ENCODE results near the gene JAKMIP1. TPM values are rescaled to one million over a fixed set of nuclear protein-coding genes. Genes with fewer than 3 reads are reported as not detected.
A peak's percentile ranks its signal among the peaks of the same experiment; 100 is the strongest.

JAKMIP1 gene
- total and polyA plus RNA-seq, 4 donors = 0.08 to 0.50 (median 0.22) TPM

DNA sequence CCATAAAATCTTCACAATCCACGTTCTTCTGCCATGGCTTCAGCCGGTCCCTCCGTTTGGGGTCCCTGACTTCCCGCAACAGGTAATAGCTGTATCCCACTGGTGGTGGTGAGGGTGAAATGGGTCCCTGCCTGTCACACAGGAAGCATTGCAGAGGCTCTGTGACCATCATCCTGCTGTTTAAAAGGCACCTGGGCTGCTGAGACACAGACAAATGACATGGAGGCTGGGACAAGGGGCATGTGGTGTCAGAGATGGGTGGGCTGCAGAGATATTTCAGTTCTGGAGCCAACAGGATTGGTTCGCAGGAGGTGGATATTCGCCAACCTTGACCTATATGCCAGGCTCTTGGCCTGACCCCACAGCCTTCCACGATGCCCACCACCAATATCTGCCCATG, 82.1 kb downstream of the JAKMIP1 start:
- Histone ChIP-seq H3K27me3 (ENCODE audit: control insufficient read depth in 1 of 2, insufficient read depth in 2 of 2, low read length in 1 of 2) (no peaks in the 10 kb centered on the region), H3K36me3 (ENCODE audit: control insufficient read depth in 1 of 2, insufficient read depth in 2 of 2, low read length in 1 of 2) (no peaks in the 10 kb centered on the region), H3K27ac (ENCODE audit: low read depth in 1 of 2, low read length in 2 of 2) (no peak overlapping the region), H3K4me3 (ENCODE audit: low read length in 2 of 2) (no peak overlapping the region), H3K4me1 (ENCODE audit: control insufficient read depth in 1 of 2, insufficient read depth in 2 of 2, low read length in 2 of 2) (no peaks in the 10 kb centered on the region), H3K9me3 (ENCODE audit: control insufficient read depth, low read length) (no peaks in the 10 kb centered on the region)
- ATAC-seq (ENCODE audit: low FRiP score) (no peak), DNase-seq (peak in 1 of 2 donors; percentile 16)
- WGBS, 2 donors = 72 to 82% methylated on average over 7 of the region's 7 CpGs
- intact Hi-C loops (cut with DNase I) = no loop called here

DNA sequence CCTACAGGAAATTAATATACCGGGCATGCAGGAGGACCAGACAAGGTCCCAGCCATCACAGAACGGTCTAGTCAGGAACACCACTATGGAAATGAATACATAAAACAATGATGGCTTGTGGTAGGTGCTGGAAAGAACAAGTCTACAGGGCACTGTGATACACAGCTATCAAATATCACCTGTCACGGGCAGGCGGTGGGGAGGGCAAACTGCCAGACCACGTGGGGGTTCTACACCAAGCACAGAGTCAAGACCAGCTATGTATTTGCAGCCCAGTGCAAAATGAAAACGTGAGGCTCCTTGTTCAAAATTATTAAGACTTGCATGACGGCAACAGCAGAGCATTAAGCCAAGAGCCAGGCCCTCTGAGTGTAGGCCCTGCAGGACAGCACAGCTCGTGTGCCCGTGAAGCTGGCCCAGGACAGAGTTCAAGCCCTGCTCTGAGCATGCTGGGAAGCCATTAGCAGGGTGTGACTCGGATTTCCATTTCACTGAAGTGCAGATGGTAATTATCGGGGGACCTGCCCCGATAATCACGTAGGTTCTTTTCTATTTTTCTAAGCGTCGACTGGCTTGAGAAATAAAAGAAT, 83.6 kb downstream of the JAKMIP1 start:
- 27% methylated on average over 15 of the region's 15 CpGs for WGBS, 2 donors
- intact Hi-C loops (cut with DNase I) = no loop called here
- Histone ChIP-seq H3K27ac (ENCODE audit: low read depth in 1 of 2, low read length in 2 of 2) (no peak overlapping the region), H3K4me3 (ENCODE audit: low read length in 2 of 2) (no peak overlapping the region), H3K36me3 (ENCODE audit: control insufficient read depth in 1 of 2, insufficient read depth in 2 of 2, low read length in 1 of 2) (no peaks in the 10 kb centered on the region), H3K9me3 (ENCODE audit: control insufficient read depth, low read length) (no peaks in the 10 kb centered on the region), H3K27me3 (ENCODE audit: control insufficient read depth in 1 of 2, insufficient read depth in 2 of 2, low read length in 1 of 2) (no peaks in the 10 kb centered on the region), H3K4me1 (ENCODE audit: control insufficient read depth in 1 of 2, insufficient read depth in 2 of 2, low read length in 2 of 2) (no peaks in the 10 kb centered on the region)
- ATAC-seq (ENCODE audit: low FRiP score) = no peak
- peak in 1 of 2 donors; percentile 42 for DNase-seq

- no peaks in the 10 kb centered on the region for H3K9me3 ChIP-seq (ENCODE audit: control insufficient read depth, low read length)
- no peak for ATAC-seq (ENCODE audit: low FRiP score)
- no peak overlapping the region for H3K4me3 ChIP-seq (ENCODE audit: low read length in 2 of 2)
- peak in 1 of 2 donors; percentile 59 for DNase-seq
- H3K27me3 ChIP-seq (ENCODE audit: control insufficient read depth in 1 of 2, insufficient read depth in 2 of 2, low read length in 1 of 2) = no peaks in the 10 kb centered on the region
- intact Hi-C loops (cut with DNase I) = no loop called here
- H3K36me3 ChIP-seq (ENCODE audit: control insufficient read depth in 1 of 2, insufficient read depth in 2 of 2, low read length in 1 of 2) = no peaks in the 10 kb centered on the region
- H3K4me1 ChIP-seq (ENCODE audit: control insufficient read depth in 1 of 2, insufficient read depth in 2 of 2, low read length in 2 of 2) = no peaks in the 10 kb centered on the region
- no peak overlapping the region for H3K27ac ChIP-seq (ENCODE audit: low read depth in 1 of 2, low read length in 2 of 2)
- 73 to 74% methylated on average over 23 of the region's 23 CpGs for WGBS, 2 donors
Observed at GRCh38 chr4:6115746-6116586, 84.4 kb downstream of the JAKMIP1 start.

DNA sequence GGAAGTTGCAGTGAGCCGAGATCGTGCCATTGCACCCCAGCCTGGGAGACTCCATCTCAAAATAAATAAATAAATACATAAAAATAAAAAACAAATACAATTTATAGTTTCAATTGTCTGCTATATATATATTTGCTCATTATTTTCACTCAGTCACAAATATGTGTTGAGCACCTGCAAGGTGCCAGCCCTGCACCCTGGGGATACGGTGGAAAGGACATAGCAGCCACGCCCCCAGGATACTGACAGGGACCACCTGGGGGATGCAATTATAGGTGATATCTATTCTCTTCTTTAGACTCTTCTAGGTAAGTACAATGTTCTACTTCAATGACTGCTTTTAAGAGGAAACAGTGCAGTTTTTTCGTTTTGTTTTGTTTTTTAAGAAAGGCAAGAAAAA, 85.0 kb downstream of the JAKMIP1 start:
- intact Hi-C loops (cut with DNase I) = no loop called here
- H3K4me1 ChIP-seq (ENCODE audit: control insufficient read depth in 1 of 2, insufficient read depth in 2 of 2, low read length in 2 of 2) = no peaks in the 10 kb centered on the region
- 56 to 60% methylated on average over 5 of the region's 5 CpGs for WGBS, 2 donors
- no peaks in the 10 kb centered on the region for H3K9me3 ChIP-seq (ENCODE audit: control insufficient read depth, low read length)
- no peaks in the 10 kb centered on the region for H3K27me3 ChIP-seq (ENCODE audit: control insufficient read depth in 1 of 2, insufficient read depth in 2 of 2, low read length in 1 of 2)
- H3K4me3 ChIP-seq (ENCODE audit: low read length in 2 of 2) = no peak overlapping the region
- H3K27ac ChIP-seq (ENCODE audit: low read depth in 1 of 2, low read length in 2 of 2) = no peak overlapping the region
- no peaks in the 10 kb centered on the region for H3K36me3 ChIP-seq (ENCODE audit: control insufficient read depth in 1 of 2, insufficient read depth in 2 of 2, low read length in 1 of 2)
- DNase-seq (peak in 1 of 2 donors; percentile 51), ATAC-seq (ENCODE audit: low FRiP score) (no peak)

DNA sequence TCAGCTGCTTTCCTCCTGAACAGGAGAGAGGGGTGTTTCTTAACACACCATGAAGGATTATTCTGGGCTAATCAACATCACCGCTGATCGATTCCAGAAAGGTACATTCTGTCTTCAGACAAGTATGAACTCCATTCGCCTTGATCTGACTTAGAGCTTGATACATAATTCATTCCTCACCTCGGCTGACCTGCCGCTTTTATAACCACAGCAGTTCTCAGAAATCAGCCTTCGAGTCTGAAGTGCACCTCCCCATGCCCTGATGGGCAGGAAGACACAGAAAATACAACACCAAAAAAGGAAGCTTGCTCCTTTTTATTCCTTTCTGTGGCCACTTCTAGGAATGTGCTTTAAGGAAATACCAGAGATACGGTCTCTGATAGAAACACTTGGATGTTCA, 85.7 kb downstream of the JAKMIP1 start:
- ATAC-seq (ENCODE audit: low FRiP score) (no peak), DNase-seq (no peak)
- H3K4me3 ChIP-seq (ENCODE audit: low read length in 2 of 2) = no peak overlapping the region
- H3K27me3 ChIP-seq (ENCODE audit: control insufficient read depth in 1 of 2, insufficient read depth in 2 of 2, low read length in 1 of 2) = no peaks in the 10 kb centered on the region
- H3K9me3 ChIP-seq (ENCODE audit: control insufficient read depth, low read length) = no peaks in the 10 kb centered on the region
- H3K36me3 ChIP-seq (ENCODE audit: control insufficient read depth in 1 of 2, insufficient read depth in 2 of 2, low read length in 1 of 2) = no peaks in the 10 kb centered on the region
- no peaks in the 10 kb centered on the region for H3K4me1 ChIP-seq (ENCODE audit: control insufficient read depth in 1 of 2, insufficient read depth in 2 of 2, low read length in 2 of 2)
- no peak overlapping the region for H3K27ac ChIP-seq (ENCODE audit: low read depth in 1 of 2, low read length in 2 of 2)
- intact Hi-C loops (cut with DNase I) = no loop called here
- WGBS, 2 donors = 52 to 60% methylated on average over 7 of the region's 7 CpGs

GRCh38 chr4:6114181-6114580, 86.2 kb downstream of the JAKMIP1 start:
- 93 to 94% methylated on average over 3 of the region's 3 CpGs for WGBS, 2 donors
- ATAC-seq (ENCODE audit: low FRiP score) (no peak), DNase-seq (no peak)
- Histone ChIP-seq H3K27me3 (ENCODE audit: control insufficient read depth in 1 of 2, insufficient read depth in 2 of 2, low read length in 1 of 2) (no peaks in the 10 kb centered on the region), H3K9me3 (ENCODE audit: control insufficient read depth, low read length) (no peaks in the 10 kb centered on the region), H3K4me3 (ENCODE audit: low read length in 2 of 2) (no peak overlapping the region), H3K27ac (ENCODE audit: low read depth in 1 of 2, low read length in 2 of 2) (no peak overlapping the region), H3K36me3 (ENCODE audit: control insufficient read depth in 1 of 2, insufficient read depth in 2 of 2, low read length in 1 of 2) (no peaks in the 10 kb centered on the region), H3K4me1 (ENCODE audit: control insufficient read depth in 1 of 2, insufficient read depth in 2 of 2, low read length in 2 of 2) (no peaks in the 10 kb centered on the region)
- intact Hi-C loops (cut with DNase I) = no loop called here

DNA sequence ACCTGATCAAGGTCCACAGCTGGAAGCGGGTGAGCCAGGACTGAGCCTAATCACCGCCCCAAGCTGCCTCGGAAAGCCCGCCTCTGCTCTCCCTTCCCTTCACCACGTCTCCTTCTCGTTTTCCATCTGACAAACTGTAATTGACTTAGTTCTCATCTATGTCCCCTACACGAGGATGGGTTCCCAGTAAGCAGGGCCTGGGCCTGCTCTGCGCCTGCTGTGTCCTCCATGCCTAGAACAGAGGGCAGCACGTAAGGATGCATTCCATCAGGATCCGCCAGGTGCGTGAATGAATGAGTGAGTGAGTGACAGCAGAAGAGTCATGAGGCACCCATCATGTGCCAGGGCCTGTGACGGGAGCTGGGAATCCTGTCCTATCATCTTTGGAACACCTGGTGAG, 86.7 kb downstream of the JAKMIP1 start:
- ATAC-seq (ENCODE audit: low FRiP score) (no peak), DNase-seq (no peak)
- Histone ChIP-seq H3K36me3 (ENCODE audit: control insufficient read depth in 1 of 2, insufficient read depth in 2 of 2, low read length in 1 of 2) (no peaks in the 10 kb centered on the region), H3K27ac (ENCODE audit: low read depth in 1 of 2, low read length in 2 of 2) (no peak overlapping the region), H3K4me3 (ENCODE audit: low read length in 2 of 2) (no peak overlapping the region), H3K27me3 (ENCODE audit: control insufficient read depth in 1 of 2, insufficient read depth in 2 of 2, low read length in 1 of 2) (no peaks in the 10 kb centered on the region), H3K4me1 (ENCODE audit: control insufficient read depth in 1 of 2, insufficient read depth in 2 of 2, low read length in 2 of 2) (no peaks in the 10 kb centered on the region), H3K9me3 (ENCODE audit: control insufficient read depth, low read length) (no peaks in the 10 kb centered on the region)
- 82 to 83% methylated on average over 12 of the region's 12 CpGs for WGBS, 2 donors
- intact Hi-C loops (cut with DNase I) = no loop called here

DNA sequence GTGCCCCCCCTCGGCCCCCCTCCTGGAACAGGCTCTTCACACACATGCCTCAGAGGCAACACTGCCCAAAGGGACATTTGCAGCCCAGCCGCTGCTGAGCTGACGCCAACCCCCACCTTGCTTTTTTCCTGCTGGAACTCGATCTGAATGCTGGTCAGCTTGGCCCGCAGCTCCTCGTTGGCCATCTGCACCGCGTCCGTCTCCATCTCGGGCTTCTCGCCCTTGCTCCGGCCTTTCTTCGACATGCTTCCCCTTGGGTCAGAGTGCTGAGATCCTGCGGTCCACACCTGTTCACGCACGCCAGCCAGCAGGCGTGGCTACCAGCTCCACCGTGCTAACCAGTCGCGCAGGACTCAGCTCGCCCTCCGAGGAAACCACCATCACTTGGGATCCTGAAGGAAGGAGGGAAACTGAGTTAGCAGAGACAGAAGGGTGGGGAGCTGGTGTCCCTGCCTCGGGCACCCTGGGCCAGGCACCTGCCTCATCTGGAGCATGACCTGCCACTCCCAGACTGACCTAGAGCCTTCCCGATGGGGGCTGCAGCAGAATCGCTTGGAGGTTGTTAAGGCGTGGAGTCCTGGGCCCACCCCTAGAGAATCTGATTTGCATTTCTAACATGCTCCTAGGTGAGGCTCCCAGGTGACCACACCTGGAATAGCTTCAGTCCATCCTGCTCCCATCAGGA, 87.6 kb downstream of the JAKMIP1 start:
- DNase-seq (no peak), ATAC-seq (ENCODE audit: low FRiP score) (no peak)
- WGBS, 2 donors = 73 to 75% methylated on average over 26 of the region's 26 CpGs
- Histone ChIP-seq H3K27ac (ENCODE audit: low read depth in 1 of 2, low read length in 2 of 2) (no peak overlapping the region), H3K4me1 (ENCODE audit: control insufficient read depth in 1 of 2, insufficient read depth in 2 of 2, low read length in 2 of 2) (no peaks in the 10 kb centered on the region), H3K9me3 (ENCODE audit: control insufficient read depth, low read length) (no peaks in the 10 kb centered on the region), H3K36me3 (ENCODE audit: control insufficient read depth in 1 of 2, insufficient read depth in 2 of 2, low read length in 1 of 2) (no peaks in the 10 kb centered on the region), H3K4me3 (ENCODE audit: low read length in 2 of 2) (no peak overlapping the region), H3K27me3 (ENCODE audit: control insufficient read depth in 1 of 2, insufficient read depth in 2 of 2, low read length in 1 of 2) (no peaks in the 10 kb centered on the region)
- intact Hi-C loops (cut with DNase I) = no loop called here

Data from aorta (tissue), 5 donors.